Measurements from ENCODE around the gene PRRC2A.

PRRC2A gene

GRCh38 chr6:31621320-31621939 lies 915 bp downstream of the PRRC2A start:
- Histone ChIP-seq H3K4me2 (ENCODE audit: low read depth, low read length) (peak overlapping the region; percentile 71), H3K9ac (ENCODE audit: low read length) (peak overlapping the region; percentile 97), H3K4me1 (ENCODE audit: low read length) (peaks cover 8% of the 10 kb centered on the region; the same call in 1 of the 2 replicates), H3K27ac (ENCODE audit: low read length) (peak overlapping the region; percentile 59; the same call in 1 of the 2 replicates), H2AFZ (ENCODE audit: low read length) (peak overlapping the region; percentile 51; the same call in 1 of the 2 replicates), H3K27me3 (replicated peaks; ENCODE audit: insufficient read depth, low read length) (no peaks in the 10 kb centered on the region), H4K20me1 (ENCODE audit: insufficient read depth, low read length) (no peaks in the 10 kb centered on the region), H3K9me2 (replicated peaks; ENCODE audit: insufficient read depth, low read length) (no peaks in the 10 kb centered on the region), H3K4me3 (ENCODE audit: low read length) (peak overlapping the region; percentile 95), H3F3A (ENCODE audit: insufficient read depth, low read length) (peaks cover 7% of the 10 kb centered on the region; the same call in 1 of the 2 replicates), H3K9me3 (replicated peaks; ENCODE audit: insufficient read depth, low read length) (no peaks in the 10 kb centered on the region), H3K79me2 (ENCODE audit: low read length) (peaks cover 59% of the 10 kb centered on the region), H3K36me3 (replicated peaks; ENCODE audit: insufficient read depth, low read length) (peaks cover 8% of the 10 kb centered on the region; the same call in 1 of the 2 replicates)
- TF ChIP-seq EZH2 (optimal IDR thresholded peaks at IDR 0.05; ENCODE audit: low read depth, low read length), result no peak
- TF ChIP-seq EZH2phosphoT487 (IDR thresholded peaks at IDR 0.05; ENCODE audit: low read length), result no peak
- TF ChIP-seq CTCF (IDR thresholded peaks at IDR 0.05; ENCODE audit: low read length), result no peak
- no peak for DNase-seq

- Histone ChIP-seq H3K4me1 (ENCODE audit: low read length) (peaks cover 8% of the 10 kb centered on the region; the same call in 1 of the 2 replicates), H3K9ac (ENCODE audit: low read length) (peak overlapping the region; percentile 97), H3K27ac (ENCODE audit: low read length) (no peak overlapping the region), H3F3A (ENCODE audit: insufficient read depth, low read length) (peaks cover 7% of the 10 kb centered on the region; the same call in 1 of the 2 replicates), H3K36me3 (replicated peaks; ENCODE audit: insufficient read depth, low read length) (peaks cover 10% of the 10 kb centered on the region; the same call in 1 of the 2 replicates), H3K4me3 (ENCODE audit: low read length) (peak overlapping the region; percentile 95), H2AFZ (ENCODE audit: low read length) (no peak overlapping the region), H3K79me2 (ENCODE audit: low read length) (peaks cover 64% of the 10 kb centered on the region), H4K20me1 (ENCODE audit: insufficient read depth, low read length) (no peaks in the 10 kb centered on the region), H3K4me2 (ENCODE audit: low read depth, low read length) (peak overlapping the region; percentile 71), H3K27me3 (replicated peaks; ENCODE audit: insufficient read depth, low read length) (no peaks in the 10 kb centered on the region), H3K9me2 (replicated peaks; ENCODE audit: insufficient read depth, low read length) (no peaks in the 10 kb centered on the region), H3K9me3 (replicated peaks; ENCODE audit: insufficient read depth, low read length) (no peaks in the 10 kb centered on the region)
- no peak for DNase-seq
- TF ChIP-seq EZH2 (optimal IDR thresholded peaks at IDR 0.05; ENCODE audit: low read depth, low read length) (no peak), EZH2phosphoT487 (IDR thresholded peaks at IDR 0.05; ENCODE audit: low read length) (no peak), CTCF (IDR thresholded peaks at IDR 0.05; ENCODE audit: low read length) (no peak)
Measured at GRCh38 chr6:31621991-31622390, 1.5 kb downstream of the PRRC2A start.

- H2AFZ ChIP-seq (ENCODE audit: low read length), result no peak overlapping the region
- H3K9me3 ChIP-seq (replicated peaks; ENCODE audit: insufficient read depth, low read length), result no peaks in the 10 kb centered on the region
- H3F3A ChIP-seq (ENCODE audit: insufficient read depth, low read length), result peaks cover 7% of the 10 kb centered on the region; the same call in 1 of the 2 replicates
- no peak overlapping the region for H3K4me3 ChIP-seq (ENCODE audit: low read length)
- H4K20me1 ChIP-seq (ENCODE audit: insufficient read depth, low read length), result no peaks in the 10 kb centered on the region
- H3K4me1 ChIP-seq (ENCODE audit: low read length), result peaks cover 8% of the 10 kb centered on the region; the same call in 1 of the 2 replicates
- peaks cover 14% of the 10 kb centered on the region; the same call in 1 of the 2 replicates for H3K36me3 ChIP-seq (replicated peaks; ENCODE audit: insufficient read depth, low read length)
- TF ChIP-seq EZH2phosphoT487 (IDR thresholded peaks at IDR 0.05; ENCODE audit: low read length) (no peak), EZH2 (optimal IDR thresholded peaks at IDR 0.05; ENCODE audit: low read depth, low read length) (no peak), CTCF (IDR thresholded peaks at IDR 0.05; ENCODE audit: low read length) (no peak)
- H3K27ac ChIP-seq (ENCODE audit: low read length), result no peak overlapping the region
- H3K27me3 ChIP-seq (replicated peaks; ENCODE audit: insufficient read depth, low read length), result no peaks in the 10 kb centered on the region
- H3K4me2 ChIP-seq (ENCODE audit: low read depth, low read length), result peak overlapping the region; percentile 71; the same call in 1 of the 2 replicates
- no peaks in the 10 kb centered on the region for H3K9me2 ChIP-seq (replicated peaks; ENCODE audit: insufficient read depth, low read length)
- peaks cover 71% of the 10 kb centered on the region for H3K79me2 ChIP-seq (ENCODE audit: low read length)
- no peak for DNase-seq
- H3K9ac ChIP-seq (ENCODE audit: low read length), result no peak overlapping the region
Measured at GRCh38 chr6:31622684-31623091, 2.2 kb downstream of the PRRC2A start.
